ENCODE measurements around the gene ESRRB.
A peak's percentile ranks its signal among the peaks of the same experiment; 100 is the strongest.

ESRRB gene

GRCh38 chr14:76352639-76353281 is 23.2 kb upstream of the ESRRB start:
- no peak for DNase-seq

GRCh38 chr14:76354310-76354709 is 21.6 kb upstream of the ESRRB start:
- no peak for DNase-seq

DNA sequence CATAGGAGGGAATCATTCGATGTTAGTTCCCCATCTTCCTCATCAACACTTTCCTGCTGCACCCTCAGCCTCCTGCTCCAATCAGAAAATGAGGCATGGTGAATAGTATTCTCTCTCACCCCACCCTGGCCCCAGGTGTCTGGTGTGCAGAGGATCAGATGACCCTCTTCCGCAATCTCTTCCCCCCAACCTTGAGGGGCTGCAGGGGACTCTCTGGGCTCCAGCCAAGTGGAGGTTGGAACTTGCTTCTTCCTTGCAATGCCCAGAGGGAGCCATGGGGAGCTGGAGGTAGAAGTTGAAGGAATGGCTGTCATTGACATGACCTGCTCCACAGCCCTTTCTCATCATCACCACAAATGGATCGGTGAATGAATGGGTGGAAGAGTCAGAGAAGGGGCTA is 20.2 kb upstream of the ESRRB start:
- no peak for DNase-seq

DNA sequence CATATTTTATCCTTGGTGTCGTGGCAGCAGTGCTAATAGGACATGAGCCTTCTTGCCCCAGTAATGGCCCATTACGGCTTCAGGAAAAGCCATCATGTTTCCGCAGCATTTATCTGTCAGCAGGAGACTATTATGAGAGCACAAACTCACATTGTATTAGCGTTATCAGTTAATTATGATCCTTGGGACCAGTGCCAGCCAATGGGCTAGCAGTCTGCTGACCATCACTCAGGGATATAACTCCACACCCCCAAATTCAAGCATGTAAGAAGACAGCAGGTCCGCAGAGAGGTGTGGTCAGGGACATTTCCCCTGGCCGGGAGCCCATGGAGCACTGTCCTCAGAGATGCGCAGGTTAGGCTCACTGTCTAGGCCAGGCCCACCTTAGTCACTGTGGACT is 4.9 kb upstream of the ESRRB start:
- no peak for DNase-seq

GRCh38 chr14:76373456-76373855 is 2.5 kb upstream of the ESRRB start:
- DNase-seq, result no peak

DNA sequence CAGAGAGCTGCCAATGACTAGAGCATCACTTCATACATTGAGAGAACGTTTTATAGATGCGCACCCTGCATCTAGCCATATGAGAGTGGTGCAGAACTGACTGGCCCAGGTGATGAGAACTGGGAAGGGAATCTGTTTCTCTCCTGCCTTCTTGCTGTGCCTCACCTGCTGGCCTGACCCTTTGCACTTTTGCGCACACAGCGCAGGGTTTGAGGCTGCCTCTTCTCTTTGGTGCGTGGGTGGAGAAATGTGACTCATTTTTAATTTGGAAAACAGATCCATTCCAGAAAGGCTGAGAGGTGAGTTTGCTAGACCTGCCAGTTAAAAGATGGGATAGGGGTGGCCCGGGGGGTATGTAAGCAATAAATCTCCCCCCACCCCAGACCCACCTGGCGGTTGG is 453 bp upstream of the ESRRB start:
- no peak for DNase-seq

DNA sequence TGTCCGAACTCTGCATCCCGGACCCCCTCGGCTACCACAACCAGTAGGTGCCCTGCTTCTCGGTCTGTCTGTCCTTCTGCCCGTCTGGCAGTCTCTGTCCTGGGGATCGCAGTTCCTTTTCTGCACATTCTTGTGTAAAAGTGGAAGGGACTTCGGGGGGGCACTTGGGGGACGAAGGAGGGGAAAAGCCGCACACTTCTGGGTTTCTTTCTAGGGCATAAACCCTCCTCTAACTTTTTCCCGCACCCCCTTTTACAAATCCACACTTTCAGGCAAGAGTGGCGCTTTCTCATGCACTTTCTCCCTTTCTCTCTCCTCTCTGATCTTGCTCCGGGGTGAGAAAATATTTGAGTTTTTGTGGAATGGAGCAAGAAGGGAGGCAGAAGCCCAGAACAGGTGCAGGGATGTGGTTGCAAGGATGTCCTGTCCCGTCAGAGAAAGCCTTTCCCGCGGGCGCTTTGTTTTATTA is 506 bp downstream of the ESRRB start:
- no peak for DNase-seq

DNA sequence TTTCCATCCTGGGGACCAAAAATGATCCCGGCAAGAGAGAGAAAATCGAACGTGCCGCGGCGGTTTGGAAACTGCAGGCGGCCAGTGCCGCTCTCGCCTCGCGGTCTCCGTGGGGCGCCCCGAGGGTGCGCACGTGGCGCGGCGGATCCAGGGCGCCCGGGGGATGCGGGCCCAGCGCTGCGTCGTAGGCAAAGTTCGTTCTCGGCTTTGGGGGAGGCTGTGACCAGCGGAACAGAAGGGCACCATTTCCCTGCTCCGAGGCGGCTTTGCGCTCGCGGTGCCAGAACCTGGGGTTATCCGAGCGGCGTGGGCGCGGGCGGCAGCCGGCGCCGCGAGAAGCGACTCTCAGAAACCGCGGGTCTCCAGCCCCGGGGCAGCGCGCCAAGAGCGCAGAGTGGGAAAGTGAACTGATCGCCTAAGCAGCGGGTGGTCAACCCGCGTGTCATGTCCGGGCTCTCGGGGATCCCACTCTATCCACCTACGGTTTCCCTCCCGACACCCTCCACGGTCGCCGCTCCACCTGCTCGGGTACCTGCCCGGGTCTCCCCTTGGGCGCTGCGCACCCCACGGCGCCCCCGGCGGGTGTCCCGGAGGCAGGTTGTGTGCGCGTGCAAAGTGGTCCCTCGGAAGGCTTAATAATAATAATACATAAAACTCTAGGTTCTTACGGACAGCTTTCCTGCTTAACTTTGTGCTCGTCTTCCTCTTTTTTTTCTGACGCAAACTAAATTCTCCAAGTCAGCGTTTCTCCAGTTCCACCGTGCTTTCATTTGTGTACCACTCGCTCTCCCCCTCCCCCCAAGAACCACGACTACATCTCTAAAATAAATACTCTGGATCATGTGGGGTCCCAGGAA is 1.2 kb downstream of the ESRRB start:
- DNase-seq, result no peak

DNA sequence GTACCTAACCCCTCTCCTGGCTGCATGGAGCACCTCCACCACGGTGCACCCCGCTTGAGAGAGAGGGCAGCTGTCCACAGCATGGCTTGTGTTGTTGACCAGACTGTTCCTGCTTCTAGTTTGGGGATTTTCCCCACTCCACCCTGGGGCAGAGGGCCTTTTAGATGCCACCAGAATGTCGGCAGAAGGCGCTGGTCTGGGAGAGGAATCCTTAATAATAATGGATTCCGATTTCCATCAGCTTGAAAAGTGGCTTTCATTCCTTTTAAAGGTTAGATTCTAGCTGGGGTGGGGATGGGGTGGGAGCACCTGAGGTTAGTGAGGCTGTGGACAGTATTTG is 1.8 kb downstream of the ESRRB start:
- no peak for DNase-seq

- no peak for DNase-seq
Measured at GRCh38 chr14:76380991-76381390, 5.1 kb downstream of the ESRRB start.

DNA sequence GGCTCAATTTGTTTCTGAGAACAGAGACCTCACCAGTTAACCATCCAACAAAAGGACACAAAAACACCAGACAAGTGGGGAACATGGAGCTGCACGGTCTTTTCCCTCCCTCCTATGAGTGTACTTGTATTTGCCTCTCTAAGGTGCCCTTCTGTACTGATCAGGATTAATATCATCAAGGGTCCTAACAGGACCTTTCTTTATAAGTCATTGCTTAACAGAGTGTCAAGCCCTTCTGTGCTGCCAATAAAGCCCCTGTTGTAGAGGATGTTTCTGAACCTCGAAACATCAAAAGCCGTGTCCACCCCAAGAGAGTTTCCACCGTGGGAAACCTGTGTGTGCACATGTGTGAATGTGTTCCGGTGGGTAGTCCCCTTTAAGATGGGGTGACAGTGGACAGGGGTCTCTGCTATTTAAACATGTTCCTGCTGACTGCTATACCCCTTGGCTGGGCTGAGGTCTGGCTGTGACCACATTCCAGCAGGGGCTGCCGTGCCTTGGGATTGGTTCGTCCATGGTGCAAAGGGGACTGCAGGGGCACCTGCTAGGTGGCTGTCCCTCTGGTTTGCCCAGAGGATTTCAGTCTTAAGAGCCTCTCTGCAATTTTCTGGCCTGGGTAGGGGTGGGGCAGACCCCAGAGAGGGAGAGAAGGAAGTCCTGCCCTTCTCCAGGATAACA is 6.0 kb downstream of the ESRRB start:
- no peak for DNase-seq

DNA sequence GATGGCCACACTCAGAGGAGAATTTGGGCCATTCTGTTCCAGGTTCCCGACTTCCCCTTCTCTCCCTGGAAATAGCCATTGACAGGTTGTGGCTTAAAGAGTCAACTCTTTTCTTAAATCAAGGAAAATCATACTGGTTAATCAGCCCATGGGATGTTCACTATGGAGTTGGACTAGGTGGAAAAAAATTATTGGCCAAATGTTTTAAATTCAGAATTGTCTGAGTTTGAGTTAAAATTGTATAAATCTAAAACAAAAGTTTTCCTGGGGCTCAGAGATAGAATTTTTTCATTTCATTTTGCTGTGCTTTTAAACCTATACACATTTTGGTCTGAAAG is 6.5 kb downstream of the ESRRB start:
- DNase-seq, result no peak

DNA sequence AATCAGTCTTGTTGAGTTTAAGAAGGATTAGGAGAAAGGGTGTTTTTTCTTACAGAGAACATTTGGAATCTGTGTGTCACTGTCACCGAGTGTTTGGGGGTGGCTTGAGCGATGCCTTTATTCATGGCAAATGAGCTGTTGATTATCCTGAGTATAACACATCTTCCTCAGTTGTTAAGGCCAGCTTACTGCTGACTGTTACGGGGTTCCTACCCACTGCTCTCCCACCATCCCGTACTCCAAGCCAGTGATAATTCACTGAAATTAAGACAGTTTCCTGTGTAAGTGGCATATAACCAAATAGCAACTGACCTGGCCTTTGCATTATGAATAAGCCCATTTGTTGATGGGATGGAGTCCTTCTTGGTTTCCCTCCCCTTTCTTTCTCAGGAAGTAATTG is 9.5 kb downstream of the ESRRB start:
- DNase-seq, result no peak

GRCh38 chr14:76386944-76387782 is 11.2 kb downstream of the ESRRB start:
- DNase-seq, result peak; percentile 38

GRCh38 chr14:76389841-76390240 is 13.9 kb downstream of the ESRRB start:
- DNase-seq, result no peak

DNA sequence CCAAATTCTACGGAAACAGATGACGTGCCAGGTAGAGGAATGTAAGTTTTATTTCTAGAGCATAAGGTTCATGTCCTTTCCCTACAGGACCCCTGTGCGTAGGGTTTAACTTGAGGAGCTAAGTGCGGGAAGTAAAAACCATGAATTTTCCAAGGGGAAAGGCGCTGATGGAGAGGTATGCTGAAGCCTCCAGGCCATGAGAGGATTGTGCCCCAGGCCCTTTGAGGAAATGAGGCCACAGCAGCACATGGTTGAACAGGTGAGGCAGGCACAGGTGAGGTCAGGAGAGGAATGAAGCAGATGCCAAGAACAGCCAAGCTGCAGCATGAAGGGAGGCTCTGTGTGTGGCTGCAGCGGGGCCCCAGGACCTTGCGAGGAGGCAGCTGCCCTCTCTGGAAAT is 14.7 kb downstream of the ESRRB start:
- DNase-seq, result no peak

- no peak for DNase-seq
Measured at GRCh38 chr14:76391981-76392690, 16.2 kb downstream of the ESRRB start.

- no peak for DNase-seq
Measured at GRCh38 chr14:76394569-76394968, 18.6 kb downstream of the ESRRB start.

- DNase-seq, result no peak
Measured at GRCh38 chr14:76395161-76395560, 19.2 kb downstream of the ESRRB start.

DNA sequence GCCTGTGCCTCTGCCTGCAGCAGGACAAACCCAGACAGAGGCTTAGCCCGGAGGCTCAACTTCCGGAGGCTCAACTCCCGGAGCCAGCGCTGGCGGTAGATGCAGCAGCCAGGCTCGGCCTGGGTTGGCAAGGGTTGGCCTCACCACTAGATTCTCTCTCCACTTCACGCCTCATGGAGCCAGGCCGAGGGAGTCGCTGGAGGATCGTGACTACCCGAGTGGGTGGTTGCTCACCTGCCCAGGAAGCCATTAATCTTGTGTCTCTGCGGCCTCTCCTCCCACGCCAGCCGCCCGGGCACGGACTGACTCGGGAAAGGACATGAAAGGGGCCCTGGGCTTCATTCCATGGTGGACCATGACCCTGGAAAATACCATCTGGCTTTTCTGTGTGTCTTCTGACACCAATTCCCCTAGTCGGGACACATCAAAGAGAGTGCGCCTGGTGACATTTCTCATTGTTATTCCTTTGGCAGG is 20.8 kb downstream of the ESRRB start:
- DNase-seq, result no peak

DNA sequence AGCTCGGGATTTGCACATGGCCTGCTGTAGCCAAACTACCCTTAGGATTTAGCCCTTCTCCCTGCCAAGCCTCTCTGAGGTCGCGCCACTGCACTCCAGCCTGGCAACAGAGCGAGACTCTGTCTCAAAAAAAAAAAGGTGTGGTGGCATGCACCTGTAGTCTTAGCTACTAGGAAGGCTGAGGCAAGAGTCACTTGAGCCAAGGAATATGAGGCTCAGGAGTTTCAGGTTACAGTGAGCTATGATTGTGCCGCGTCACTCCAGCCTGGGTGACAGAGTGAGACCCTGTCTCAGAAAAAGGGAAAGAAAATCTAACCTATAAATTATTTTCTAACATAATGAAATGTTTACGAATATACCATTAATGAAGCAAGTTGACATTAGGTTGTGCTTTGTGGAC is 29.7 kb downstream of the ESRRB start:
- no peak for DNase-seq

GRCh38 chr14:76407449-76408150 is 31.7 kb downstream of the ESRRB start:
- DNase-seq, result no peak
